GM18499 (cell line): ENCODE results near the gene PCBP3.

Experiments used
- ATAC-seq: cut with Tn5 transposase; IDR thresholded peaks from one replicate; pipeline ENCODE4 v1.9.1; 2021; ENCODE audit warnings: moderate number of reproducible peaks; ENCODE audit not compliant: insufficient read depth, unreplicated experiment

Gene PCBP3

DNA sequence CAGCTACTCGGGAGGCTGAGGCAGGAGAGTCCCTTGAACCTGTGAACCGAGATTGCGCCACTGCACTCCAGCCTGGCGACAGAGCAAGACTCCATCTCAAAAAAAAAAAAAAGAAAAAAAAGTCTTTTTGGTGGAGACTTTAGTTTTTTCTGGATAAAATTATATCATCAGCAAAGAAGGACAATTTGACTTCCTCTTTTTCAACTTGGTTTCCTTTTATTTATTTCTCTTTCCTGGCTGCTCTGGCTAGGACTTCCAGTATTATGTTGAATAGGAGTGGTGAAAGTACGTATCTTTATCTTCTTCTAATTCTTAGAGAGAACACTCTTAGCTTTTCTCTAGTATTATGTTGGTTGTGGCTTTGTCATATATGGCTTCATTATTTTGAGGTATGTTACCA lies 130.8 kb downstream of the PCBP3 start:
- no peak for ATAC-seq

DNA sequence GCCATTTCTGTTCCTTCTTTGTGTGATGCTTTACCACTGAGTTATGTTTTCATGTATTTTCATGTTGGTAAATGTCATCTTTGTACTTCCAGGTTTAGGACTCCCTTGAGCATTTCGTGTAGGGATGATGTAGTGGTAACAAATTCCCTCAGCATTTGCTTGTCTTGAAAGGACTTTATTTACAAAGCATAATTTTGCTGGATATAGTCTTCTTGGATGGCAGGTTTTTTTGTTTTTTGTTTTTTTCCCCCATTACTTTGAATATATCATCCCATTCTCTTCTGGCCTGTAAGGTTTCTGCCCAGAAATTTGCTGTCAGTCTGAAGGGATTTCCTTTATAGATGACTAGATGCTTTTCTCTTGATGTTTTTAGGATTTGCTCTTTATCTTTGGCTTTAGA lies 133.4 kb downstream of the PCBP3 start:
- ATAC-seq = no peak

DNA sequence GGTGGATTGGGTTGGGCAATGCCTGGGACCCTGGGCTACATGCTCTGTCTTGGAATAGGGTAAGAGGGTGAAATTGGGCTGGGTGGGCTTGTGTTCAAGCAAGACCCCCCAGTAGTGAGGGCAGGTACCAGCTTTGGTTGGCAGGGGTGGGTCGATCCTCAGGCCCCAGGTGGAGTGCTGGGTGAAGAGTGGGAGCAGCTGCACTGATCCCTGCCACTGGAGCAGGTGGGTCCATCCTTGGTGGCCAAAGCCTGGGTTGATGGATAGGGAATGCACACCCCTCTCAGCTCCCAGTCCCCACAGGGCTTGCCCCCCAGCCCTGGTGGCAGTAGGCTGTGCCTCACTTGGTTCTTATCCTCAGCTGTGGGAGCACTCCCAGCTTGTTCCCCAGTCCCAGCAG lies 135.2 kb downstream of the PCBP3 start:
- no peak for ATAC-seq

DNA sequence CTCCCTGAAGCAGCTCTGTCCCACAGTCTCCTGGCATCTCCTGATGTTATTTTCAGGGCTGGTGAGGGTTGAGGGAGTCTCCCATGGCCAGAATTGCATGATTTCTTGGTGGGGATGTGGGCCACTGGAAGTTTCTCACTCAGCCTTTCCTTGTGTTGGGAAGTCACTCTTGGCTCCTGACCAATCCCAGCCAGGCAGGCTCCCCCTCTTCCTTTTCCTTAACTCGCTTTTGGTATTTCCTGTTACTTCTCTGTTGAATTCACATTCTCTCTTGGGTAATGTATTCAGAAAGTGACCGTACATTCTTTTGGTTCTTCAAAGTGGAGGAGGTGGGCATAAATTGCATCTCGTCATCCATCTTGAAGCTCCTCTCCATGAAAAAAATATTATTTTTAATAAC lies 135.7 kb downstream of the PCBP3 start:
- ATAC-seq = no peak

DNA sequence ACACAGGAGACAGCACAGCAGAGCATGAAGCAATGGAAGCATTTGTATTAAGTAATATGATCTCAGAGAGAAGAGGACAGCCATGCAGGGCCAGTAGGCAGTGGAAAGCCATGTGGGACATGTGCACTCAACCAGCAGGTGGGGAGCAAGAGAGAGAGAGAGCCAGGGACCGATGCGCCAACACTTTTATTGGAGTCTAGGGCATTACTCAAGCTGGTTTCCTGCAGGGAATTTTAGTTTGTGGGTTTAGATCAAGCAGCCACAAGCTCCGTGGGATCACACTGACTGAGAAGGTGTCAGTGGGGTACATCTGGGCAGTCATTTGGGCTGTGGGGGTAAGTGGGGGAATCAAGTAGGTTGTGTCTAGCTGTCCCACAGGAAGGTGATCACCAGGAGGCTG lies 137.1 kb downstream of the PCBP3 start:
- no peak for ATAC-seq

DNA sequence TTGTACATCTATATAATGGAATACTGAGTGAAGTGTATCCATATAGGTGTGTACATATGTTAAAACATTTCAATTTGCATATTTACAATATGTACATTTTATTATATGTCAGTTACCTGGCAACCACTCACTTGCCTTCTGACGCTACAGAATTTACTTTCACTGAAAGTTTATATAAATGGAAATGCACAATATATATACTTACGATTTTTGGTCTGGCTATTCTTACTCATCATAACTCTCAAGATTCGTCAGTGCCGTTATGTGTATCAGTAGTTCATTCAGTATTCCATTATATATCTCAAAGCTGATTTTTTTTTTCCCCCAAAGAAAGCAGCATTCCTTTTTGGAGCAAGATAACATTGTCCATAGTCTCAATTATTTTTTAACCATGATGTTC lies 138.2 kb downstream of the PCBP3 start:
- ATAC-seq = no peak

DNA sequence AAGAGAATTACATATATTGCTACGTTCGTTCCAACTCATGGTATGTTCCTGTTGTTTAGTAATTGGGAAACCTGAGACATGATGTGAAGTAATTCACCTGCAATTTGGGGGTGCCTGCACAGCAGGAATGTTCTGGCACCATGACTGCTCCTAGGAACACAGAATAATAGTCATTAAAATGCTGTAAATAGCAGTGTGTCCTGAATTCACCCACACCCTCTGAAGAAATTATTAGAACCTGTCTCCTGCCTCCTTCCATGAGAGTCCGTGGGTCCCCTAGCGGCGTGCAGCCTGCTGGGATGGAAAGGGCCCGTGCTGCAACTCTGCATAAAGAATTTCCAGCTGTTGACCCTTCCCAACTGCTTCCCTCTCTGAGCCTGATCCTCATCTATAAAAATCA lies 143.1 kb downstream of the PCBP3 start:
- ATAC-seq = no peak

DNA sequence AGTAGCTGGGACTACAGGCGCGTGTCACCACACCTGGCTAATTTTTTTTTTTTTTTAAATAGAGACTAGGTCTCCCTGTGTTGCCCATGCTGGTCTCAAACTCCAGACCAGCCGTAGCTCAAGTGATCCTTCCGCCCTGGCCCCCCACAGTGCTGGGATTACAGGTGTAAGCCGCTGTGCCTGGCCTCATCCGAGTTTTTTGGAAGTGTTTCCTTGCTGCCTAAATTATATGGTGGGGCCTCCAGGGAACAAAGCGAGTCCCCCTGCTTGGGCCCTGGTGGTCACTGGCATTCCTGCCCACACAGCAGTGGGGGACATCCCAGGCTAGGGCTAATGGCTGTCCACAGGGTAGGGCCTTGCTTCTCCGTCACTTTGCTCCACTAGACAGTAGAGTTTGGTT lies 143.8 kb downstream of the PCBP3 start:
- no peak for ATAC-seq

DNA sequence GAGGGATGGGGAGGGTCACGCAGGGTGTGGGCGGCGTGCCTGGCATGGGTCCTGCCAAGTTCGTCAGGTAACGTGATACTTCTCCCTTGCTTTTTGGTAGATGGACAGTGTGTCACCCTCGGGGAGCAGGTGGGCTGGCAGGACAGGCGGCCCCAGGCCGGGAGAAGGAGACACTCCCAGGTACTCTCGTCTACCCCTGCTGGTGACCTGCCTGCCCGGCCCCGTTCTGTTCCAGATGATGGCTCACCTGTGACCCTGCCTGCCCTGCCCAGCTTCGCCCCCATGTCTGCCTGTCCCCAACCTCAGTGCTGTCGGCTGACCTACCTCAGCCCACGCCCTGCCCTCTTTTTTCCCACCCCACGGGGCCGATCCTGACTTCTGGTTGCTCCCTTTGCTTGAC lies 144.7 kb downstream of the PCBP3 start:
- no peak for ATAC-seq

DNA sequence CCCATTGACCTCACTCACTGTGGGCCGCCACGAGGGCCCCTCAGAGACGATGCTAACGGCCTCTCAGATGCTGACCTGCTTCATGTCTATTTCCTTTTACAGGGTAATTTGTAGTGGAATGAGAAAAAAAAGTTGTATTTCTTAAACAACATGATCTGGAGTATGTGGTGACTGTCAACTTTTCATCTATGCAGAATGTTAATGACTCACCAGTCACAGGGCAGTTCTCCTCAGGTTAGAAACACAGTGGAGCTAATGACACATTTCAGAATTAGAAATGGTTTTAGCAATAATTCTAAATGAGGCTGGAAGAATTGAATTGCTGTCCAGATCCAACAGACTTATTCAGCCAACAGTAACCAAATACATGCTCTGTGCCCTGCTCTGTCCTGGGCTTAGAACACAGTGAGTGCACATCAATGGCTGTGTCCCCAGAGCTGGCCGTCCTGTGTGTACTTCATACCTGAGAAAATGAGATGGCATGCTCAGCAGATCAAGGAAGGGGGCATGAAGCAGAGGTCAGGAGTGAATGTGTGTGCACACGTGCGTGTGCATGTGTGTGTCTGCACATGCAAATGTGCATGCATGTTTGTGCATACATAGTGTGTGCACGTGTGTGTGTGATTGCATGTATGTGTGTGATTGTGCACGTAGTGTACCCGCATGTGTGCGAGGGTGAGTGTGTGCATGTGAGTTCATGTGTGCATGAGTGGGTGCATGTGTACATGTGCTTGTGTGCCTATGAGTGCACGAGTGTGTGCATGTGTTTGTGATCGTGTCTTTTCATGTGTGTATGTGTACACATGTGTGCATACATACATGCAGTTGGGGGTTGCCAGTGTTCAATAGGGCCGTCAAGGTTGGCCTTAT lies 145.3 kb downstream of the PCBP3 start:
- no peak for ATAC-seq

DNA sequence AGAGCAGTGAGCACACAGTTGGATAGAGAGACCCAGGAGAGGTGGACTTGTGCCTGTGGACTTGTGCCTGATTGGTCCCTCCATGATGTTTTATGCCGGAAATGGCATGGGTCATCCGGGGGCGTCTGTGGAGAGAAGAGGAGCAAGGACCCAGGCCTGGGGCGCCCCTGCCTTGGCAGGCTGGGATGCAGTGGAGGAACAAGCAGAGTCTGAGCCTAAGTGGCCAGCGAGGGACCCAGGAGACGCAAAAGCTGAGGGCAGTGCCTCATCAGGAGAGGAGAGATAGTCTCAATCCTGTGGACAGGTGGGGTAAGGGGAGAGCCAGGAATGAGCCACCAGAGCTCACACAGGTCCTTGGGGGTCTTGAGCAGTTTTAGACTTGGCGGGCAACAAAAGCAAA lies 146.9 kb downstream of the PCBP3 start:
- no peak for ATAC-seq

DNA sequence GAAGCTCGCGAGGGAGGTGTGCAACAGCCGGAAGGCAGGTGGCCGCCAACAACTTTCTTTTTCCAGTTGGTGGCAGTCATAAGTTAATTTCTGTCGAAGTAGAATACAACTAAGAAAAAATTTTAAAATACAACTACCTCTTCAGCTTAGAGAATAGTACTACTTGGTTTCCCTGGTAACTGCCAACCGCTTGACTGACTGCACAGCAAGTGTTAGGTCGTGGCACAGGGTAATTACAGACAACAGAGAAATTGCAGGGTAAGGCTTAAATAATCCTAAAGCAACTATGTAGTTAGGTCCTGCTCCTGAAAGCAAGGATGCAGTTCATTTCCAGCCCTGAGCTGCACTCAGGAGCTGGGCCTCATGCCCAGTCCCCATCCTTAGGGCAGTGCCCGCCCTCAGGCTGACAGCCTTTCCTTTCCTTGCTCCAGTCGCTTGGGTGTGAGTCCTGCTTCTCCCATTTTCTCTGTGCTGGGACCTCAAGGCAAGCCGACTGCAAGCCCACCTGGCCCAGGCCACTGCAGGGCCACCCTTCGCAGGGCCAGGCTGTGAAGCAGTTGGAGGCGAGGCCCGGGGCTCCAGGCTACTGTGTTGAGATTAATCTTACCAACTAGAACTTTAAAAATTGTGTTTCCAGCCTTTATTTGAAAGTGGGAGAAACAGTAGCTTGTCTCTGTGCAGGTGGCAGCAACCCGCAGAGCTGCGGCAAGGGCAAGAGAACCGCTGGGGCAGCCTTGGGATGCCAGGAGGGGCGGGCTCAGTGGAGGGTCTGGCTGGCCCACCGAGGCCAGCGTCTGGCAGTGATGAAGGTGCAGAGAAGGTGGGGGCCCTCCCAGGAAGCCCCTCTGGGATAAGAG lies 148.3 kb downstream of the PCBP3 start:
- ATAC-seq = no peak

DNA sequence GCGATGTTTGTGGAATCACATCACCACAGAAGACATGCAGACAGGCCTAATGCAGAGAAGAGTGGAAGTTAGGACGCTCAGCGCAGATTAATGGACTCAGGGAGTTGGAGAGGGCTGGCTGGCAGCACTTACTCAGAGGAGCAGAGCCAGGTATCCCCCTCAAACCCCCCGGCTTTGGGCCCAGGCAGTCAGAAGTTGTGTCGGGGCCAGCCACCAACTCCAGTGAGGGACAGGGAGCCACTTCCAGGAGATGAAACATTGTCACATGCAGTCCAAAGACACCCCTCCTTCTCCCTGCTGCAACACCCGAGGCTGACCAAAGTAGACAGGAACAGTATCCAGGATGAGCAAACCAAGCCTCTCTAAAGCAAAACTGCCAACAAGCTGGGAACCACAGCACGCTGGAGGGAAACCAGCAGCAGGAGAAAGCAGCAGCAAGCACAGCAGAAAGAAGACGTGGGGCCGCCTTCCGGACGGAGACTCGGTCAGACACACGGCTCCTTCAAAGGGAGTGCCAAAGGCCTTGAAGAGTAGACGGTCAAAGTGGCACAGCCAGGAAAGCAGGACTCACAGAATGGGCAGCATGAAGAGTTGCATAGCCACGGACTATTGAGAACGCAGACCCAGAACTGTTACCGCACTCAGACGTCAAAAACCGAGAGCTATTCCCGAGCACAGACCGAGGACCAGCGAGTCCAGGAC lies 149.3 kb downstream of the PCBP3 start:
- no peak for ATAC-seq

DNA sequence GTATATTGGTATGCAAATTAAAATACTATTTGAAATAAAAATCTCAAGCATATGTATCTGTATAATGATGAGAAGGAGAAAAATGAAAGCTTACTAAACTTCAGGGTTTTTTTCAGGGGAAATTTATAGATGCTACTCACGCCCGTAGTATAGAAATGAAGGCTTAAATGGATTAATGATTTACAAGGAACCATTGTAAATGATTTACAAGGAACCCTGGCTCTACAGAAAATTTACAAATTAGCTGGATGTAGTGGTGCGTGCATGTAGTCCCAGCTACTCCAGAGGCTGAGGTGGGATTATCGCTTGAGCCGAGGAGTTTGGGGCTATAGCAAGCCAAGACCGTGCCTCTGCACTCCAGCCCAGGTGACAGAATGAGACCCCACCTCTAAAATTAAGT lies 150.5 kb downstream of the PCBP3 start:
- ATAC-seq = no peak

DNA sequence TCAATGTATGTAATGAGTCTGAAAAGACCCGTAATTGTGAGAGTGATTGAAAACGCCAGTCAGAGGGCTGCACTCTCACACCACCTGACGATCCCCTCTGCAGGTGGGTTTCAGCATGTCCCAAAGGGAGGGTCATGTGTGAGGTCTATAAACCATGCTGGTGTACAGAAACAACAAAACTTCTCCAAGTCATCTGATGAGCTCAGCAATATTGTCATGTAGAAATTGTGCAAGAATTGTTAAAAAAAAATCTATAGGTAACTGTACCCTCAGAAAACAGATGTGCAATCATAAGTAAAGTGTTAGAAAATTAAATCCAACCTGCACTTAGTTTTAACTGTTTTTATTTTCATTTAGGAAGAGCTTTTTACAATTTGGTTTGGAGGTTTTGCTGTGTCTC lies 152.5 kb downstream of the PCBP3 start:
- ATAC-seq = no peak

DNA sequence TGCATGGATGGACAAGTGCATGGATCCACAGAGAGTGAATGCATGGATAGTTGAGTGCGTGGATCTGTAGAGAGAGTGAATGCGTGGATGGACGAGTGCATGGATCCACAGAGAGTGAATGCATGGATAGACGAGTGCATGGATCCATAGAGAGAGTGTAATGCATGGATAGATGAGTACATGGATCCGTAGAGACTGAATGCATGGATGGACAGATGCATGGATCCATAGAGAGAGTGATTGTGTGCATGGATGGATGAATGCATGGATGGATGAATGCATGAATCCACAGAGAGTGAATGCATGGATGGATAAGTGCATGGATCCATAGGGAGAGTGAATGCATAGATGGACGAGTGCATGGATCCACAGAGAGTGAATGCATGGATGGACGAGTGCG lies 153.8 kb downstream of the PCBP3 start:
- ATAC-seq = no peak

DNA sequence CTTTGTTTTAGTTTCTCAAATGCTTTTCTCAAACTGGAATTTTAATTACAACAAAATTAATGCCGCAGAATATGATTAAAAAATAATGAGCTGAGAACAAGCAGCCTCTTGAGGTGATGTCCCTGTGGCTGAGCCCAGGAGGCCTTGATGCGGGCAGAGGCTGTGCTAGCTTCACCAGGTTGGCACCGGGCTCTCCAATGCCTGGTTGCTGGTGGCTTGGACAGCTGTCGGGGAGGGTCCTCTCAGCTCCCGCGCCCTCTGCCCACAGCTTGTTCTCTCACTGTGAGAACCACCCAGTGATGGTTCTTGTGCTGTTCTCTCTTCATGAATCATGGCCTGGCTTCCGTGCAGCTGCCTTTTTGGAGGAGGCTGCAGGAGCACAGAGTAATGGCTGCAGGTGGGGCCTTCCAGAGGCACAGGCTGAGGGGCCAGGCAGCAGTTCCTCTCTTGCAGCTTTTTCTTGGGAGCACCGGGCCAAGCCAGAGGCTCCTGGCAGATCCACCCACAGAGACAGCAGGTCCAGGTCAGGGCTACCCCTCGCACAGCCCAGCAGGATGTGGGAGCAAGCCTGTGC lies 156.3 kb downstream of the PCBP3 start:
- no peak for ATAC-seq

DNA sequence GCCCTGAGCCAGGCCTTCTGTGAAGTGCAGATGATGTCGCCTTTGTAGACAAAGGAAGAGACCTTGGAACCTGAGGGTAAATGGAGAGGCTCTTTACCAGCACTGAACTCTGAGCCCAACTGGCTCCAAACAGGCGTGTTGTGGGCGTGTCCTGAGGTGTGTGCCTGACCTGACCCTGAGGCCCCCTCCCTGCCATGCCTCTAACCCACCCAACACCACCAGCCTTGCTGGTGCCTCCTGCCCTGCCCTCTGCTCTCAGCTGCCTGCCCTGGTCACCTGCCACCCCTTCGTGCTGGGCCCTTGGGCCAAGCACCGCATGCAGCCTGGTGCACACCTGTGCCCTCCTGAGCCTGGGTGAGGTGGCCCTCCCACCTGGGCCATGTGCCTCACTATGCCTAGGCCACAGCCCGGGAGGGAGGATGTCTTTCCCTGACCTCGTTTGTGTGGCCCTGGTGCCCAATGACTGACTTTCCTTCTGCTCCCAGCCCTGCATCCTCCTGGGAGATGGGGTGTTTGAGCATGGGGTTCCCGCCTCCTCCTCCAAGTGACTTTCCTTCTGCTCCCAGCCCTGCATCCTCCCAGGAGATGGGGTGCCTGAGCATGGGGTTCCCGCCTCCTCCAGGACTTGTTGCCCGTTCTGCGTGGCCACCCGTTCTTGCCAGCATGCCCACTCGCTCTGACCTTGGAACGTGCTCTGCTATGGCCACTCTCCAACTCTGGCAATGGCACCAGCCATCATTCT lies 157.0 kb downstream of the PCBP3 start:
- no peak for ATAC-seq

DNA sequence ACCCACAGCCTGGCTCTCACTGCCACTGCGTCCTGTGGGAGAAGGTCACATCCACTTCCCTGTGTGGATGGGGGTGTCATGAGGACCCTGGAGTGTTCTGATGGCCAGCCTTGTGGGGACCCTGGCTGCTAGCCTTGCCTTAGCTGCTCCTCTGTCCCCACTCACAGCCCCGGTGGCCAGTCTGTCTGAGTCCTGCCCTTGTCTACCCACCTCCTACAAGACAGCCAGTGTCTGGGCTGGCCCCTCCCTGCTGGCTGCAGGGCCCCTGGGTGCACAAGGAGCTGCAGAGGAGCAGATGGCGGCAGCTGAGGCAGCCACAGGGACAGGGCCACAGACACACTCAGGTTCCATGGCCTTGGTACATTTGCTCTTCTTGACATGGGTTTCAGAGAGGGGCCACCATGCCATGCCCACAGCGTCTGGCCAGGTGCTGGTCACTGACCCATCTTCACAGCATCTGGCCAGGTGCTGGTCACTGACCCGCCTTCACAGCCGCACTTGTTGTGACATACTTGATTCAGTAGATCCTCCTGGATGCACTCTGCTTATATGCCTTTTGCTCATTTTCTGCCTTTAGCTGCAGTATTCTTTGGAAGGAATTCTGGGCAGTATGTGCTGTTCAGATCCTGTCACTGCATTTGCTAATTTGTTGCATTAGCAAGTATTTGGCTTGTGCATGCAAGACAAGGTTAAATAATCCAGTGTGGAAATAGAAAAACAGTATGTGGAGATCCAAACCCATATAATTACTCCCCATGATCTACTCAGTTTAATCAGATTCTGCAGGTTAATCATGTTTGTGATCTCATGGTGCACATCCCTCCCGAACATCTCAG lies 157.8 kb downstream of the PCBP3 start:
- no peak for ATAC-seq
